Measurements from ENCODE around the gene YY1AP1.
"Not testable (repeated sequence)": the region's sequence is repeated elsewhere in the genome, so short reads cannot be mapped to it uniquely, and the experiment has no call there.

The YY1AP1 gene

DNA sequence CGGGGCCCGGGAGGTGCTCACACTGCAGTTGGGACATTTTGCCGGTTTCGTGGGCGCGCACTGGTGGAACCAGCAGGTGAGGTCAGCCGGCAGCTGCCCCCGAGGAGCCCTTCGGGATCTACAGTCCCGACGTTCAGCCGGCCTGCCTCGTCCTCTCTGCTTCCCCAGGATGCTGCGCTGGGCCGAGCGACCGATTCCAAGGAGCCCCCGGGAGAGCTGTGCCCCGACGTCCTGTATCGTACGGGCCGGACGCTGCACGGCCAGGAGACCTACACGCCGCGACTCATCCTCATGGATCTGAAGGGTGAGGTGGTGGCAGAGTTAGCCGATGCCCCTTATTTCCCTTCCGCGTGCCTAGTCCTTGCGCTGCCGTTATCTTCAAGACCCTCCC, 78.3 kb downstream of the YY1AP1 start:
- H3K9me3 Mint-ChIP-seq; H3K36me3 Mint-ChIP-seq (ENCODE audit: insufficient read depth); H3K27me3 Mint-ChIP-seq; H3K4me1 Mint-ChIP-seq (ENCODE audit: low read depth in 2 of 2); DNase-seq: not testable (repeated sequence)
- ATAC-seq (replicated peaks) = peak; percentile 10
- peak overlapping the region; percentile 96 to 99 for H3K4me3 Mint-ChIP-seq
- H3K27ac Mint-ChIP-seq = peak overlapping the region; percentile 92 to 98

- peak within 1 kb of the TSS; percentile 96 to 99 for H3K4me3 Mint-ChIP-seq
- H3K36me3 Mint-ChIP-seq (ENCODE audit: insufficient read depth) = peaks cover 4% of the 10 kb centered on the region
- H3K9me3 Mint-ChIP-seq = no peaks in the 10 kb centered on the region
- H3K4me1 Mint-ChIP-seq (ENCODE audit: low read depth in 2 of 2) = peaks cover 6% of the 10 kb centered on the region in 2 donors
- ATAC-seq (replicated peaks) (peak; percentile 94), DNase-seq (peak; percentile 84 to 87 (median 85))
- H3K27ac Mint-ChIP-seq = peak within 1 kb of the TSS; percentile 92 to 98
- H3K27me3 Mint-ChIP-seq = no peaks in the 10 kb centered on the region
Measured at GRCh38 chr1:155609515-155610256, 78.9 kb downstream of the YY1AP1 start, which contains the start of gene MSTO1. MSTO1 (plus strand) TSS chr1:155610218; CDS start chr1:155610249, 31 bp downstream.

All from effector memory CD8-positive, alpha-beta T cell (primary cell).